Subcutaneous adipose tissue (tissue), 4 donors: ENCODE results near the gene TMEM176B. TPM values are rescaled to one million over a fixed set of nuclear protein-coding genes. Genes with fewer than 3 reads are reported as not detected.

Experiments used
- CTCF ChIP-seq: fragments of 450-650 bp; IDR thresholded peaks from one replicate; pipeline ENCODE4 v1.5.1; 2016; ENCODE audit warnings: low read depth, mild to moderate bottlenecking, control low read depth, antibody characterized with exemption, moderate library complexity
- total RNA-seq, 4 donors: library from RNA; depleted of rRNA; stranded (reverse); fragments of >200 nt; gene quantifications; one replicate each; pipeline ENCODE4 v1.1.0, GENCODE V29; 2016

The TMEM176B gene
- total RNA-seq, 4 donors from 2014 or later: 11.3 to 43.0 (median 26.0) TPM

DNA sequence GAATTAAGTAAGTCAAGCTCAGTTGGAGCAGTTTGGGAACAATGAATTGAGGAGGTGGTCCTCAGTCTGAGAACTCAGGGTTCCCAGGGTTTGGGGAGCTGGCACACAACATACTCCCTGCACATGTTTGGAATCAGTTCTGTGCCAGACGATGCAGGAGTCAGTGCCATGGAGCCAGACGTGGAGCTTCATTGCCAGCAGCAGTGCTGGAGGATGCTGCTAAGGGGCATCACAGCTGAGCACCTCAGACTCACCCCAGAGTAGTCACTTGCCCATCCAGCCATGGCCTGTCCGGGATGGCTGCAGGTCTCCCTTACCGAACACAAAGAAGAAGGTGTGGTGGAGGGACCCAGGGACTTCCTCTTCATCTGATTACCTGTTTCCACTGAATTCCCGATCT is 55.1 kb downstream of the TMEM176B start:
- no peak for TF ChIP-seq CTCF

GRCh38 chr7:150744041-150744656 is 56.0 kb downstream of the TMEM176B start:
- no peak for TF ChIP-seq CTCF

DNA sequence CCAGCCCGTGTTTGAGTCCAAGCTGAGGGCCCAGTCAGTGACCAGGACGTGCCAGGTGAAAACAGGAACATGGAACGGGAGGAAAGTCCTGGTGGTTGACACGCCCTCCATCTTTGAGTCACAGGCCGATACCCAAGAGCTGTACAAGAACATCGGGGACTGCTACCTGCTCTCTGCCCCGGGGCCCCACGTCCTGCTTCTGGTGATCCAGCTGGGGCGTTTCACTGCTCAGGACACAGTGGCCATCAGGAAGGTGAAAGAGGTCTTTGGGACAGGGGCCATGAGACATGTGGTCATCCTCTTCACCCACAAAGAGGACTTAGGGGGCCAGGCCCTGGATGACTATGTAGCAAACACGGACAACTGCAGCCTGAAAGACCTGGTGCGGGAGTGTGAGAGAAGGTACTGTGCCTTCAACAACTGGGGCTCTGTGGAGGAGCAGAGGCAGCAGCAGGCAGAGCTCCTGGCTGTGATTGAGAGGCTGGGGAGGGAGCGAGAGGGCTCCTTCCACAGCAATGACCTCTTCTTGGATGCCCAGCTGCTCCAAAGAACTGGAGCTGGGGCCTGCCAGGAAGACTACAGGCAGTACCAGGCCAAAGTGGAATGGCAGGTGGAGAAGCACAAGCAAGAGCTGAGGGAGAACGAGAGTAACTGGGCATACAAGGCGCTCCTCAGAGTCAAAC is 57.7 kb downstream of the TMEM176B start:
- no peak for TF ChIP-seq CTCF

Other genes starting within 250 kb of the TMEM176B start
- gene GIMAP4, start 233.0 kb downstream of the TMEM176B start, total RNA-seq: 10 to 100 TPM; 43.9 to 69.1 (median 54.8) TPM
- gene GIMAP6, start 168.0 kb downstream of the TMEM176B start, total RNA-seq: 10 to 100 TPM; 34.4 to 78.0 (median 43.1) TPM
- 10 to 100 TPM; 10.9 to 45.9 (median 26.0) TPM for gene GIMAP2, start 114.7 kb downstream of the TMEM176B start, total RNA-seq
- gene GIMAP1, start 83.8 kb downstream of the TMEM176B start, total RNA-seq: 10 to 100 TPM in 3 of 4 donors, 1 to 10 TPM in 1; 5.9 to 21.9 (median 12.0) TPM
- gene GIMAP5, start 62.9 kb downstream of the TMEM176B start, total RNA-seq: 10 to 100 TPM; 31.1 to 89.7 (median 50.4) TPM
- 10 to 100 TPM in 3 of 4 donors, 1 to 10 TPM in 1; 4.5 to 20.3 (median 17.9) TPM for gene TMEM176A, start 405 bp upstream of the TMEM176B start, total RNA-seq
- gene AOC1, start 52.2 kb upstream of the TMEM176B start, total RNA-seq: under 1 TPM in 2 of 4 donors, not detected in 2; 0.33 to 0.68 TPM
- under 1 TPM in 1 of 4 donors, not detected in 3; 0.22 TPM for gene KCNH2, start 178.0 kb upstream of the TMEM176B start, total RNA-seq
- 10 to 100 TPM in 1 of 4 donors, 1 to 10 TPM in 3; 2.5 to 11.3 (median 6.0) TPM for gene NOS3, start 190.7 kb upstream of the TMEM176B start, total RNA-seq
- gene ATG9B, start 224.1 kb upstream of the TMEM176B start, total RNA-seq: not detected
- gene ABCB8, start 228.1 kb upstream of the TMEM176B start, total RNA-seq: 10 to 100 TPM; 13.2 to 45.4 (median 14.9) TPM
- 1 to 10 TPM in 1 of 4 donors, under 1 TPM in 2, not detected in 1; 0.34 to 1.1 (median 0.44) TPM for gene ASIC3, start 248.2 kb upstream of the TMEM176B start, total RNA-seq